ENCODE results near the gene P2RY12.

P2RY12 gene

GRCh38 chr3:151296226-151296625 is 88.3 kb downstream of the P2RY12 start:
- no peak overlapping the region for H2AK5ac ChIP-seq (ENCODE audit: low read length)
- no peak overlapping the region for H3K18ac ChIP-seq (ENCODE audit: low read length)
- no peak overlapping the region for H3K9ac ChIP-seq (ENCODE audit: low read length)
- H3K4me2 ChIP-seq (ENCODE audit: low read length): no peak overlapping the region
- no peak overlapping the region for H3K27ac ChIP-seq (ENCODE audit: low read depth, low read length)
- no peak overlapping the region for H2BK5ac ChIP-seq (ENCODE audit: low read length)
- H3K79me2 ChIP-seq (ENCODE audit: control insufficient read depth, insufficient read depth, low read length): no peaks in the 10 kb centered on the region
- H2BK15ac ChIP-seq (replicated peaks; ENCODE audit: low read depth): no peak overlapping the region
- H4K5ac ChIP-seq (ENCODE audit: low read length): no peak overlapping the region
- H3K4ac ChIP-seq (ENCODE audit: low read depth, low read length): no peak overlapping the region
- H3K4me1 ChIP-seq (ENCODE audit: control insufficient read depth, low read depth, low read length): no peaks in the 10 kb centered on the region
- H3K4me3 ChIP-seq (ENCODE audit: low read length): no peak overlapping the region
- H3K23ac ChIP-seq (ENCODE audit: low read length): no peak overlapping the region
- no peak overlapping the region for H4K8ac ChIP-seq (ENCODE audit: low read depth, low read length)
- no CpG with 5 or more reads among the region's 3 CpGs for WGBS (ENCODE audit: extremely low coverage, insufficient coverage, low lambda C conversion rate)
- no peak overlapping the region for H3K56ac ChIP-seq (ENCODE audit: low read length)
- no peaks in the 10 kb centered on the region for H3K79me1 ChIP-seq (ENCODE audit: low read length)
- no peaks in the 10 kb centered on the region for H3K36me3 ChIP-seq (ENCODE audit: control insufficient read depth, insufficient read depth, low read length)
- H2BK120ac ChIP-seq (ENCODE audit: low read depth, low read length): no peak overlapping the region
- H3K27me3 ChIP-seq (ENCODE audit: insufficient read depth, low read length, poor library complexity): no peaks in the 10 kb centered on the region
- DNase-seq: peak; percentile 49

- Histone ChIP-seq H3K36me3 (ENCODE audit: control insufficient read depth, insufficient read depth, low read length) (no peaks in the 10 kb centered on the region), H3K9ac (ENCODE audit: low read length) (no peak overlapping the region), H3K4me2 (ENCODE audit: low read length) (no peak overlapping the region), H3K4ac (ENCODE audit: low read depth, low read length) (no peak overlapping the region), H4K5ac (ENCODE audit: low read length) (no peak overlapping the region), H2AK5ac (ENCODE audit: low read length) (no peak overlapping the region), H3K79me1 (ENCODE audit: low read length) (no peaks in the 10 kb centered on the region), H2BK15ac (replicated peaks; ENCODE audit: low read depth) (no peak overlapping the region), H3K79me2 (ENCODE audit: control insufficient read depth, insufficient read depth, low read length) (no peaks in the 10 kb centered on the region), H3K56ac (ENCODE audit: low read length) (no peak overlapping the region), H3K4me3 (ENCODE audit: low read length) (no peak overlapping the region), H3K18ac (ENCODE audit: low read length) (no peak overlapping the region), H3K27ac (ENCODE audit: low read depth, low read length) (no peak overlapping the region), H3K27me3 (ENCODE audit: insufficient read depth, low read length, poor library complexity) (no peaks in the 10 kb centered on the region), H3K23ac (ENCODE audit: low read length) (no peak overlapping the region), H4K8ac (ENCODE audit: low read depth, low read length) (no peak overlapping the region), H2BK120ac (ENCODE audit: low read depth, low read length) (no peak overlapping the region), H3K4me1 (ENCODE audit: control insufficient read depth, low read depth, low read length) (no peaks in the 10 kb centered on the region), H2BK5ac (ENCODE audit: low read length) (no peak overlapping the region)
- no CpG with 5 or more reads among the region's 6 CpGs for WGBS (ENCODE audit: extremely low coverage, insufficient coverage, low lambda C conversion rate)
- DNase-seq: peak; percentile 54
Measured at GRCh38 chr3:151293127-151293526, 91.4 kb downstream of the P2RY12 start.

GRCh38 chr3:151290673-151291072 is 93.9 kb downstream of the P2RY12 start:
- WGBS (ENCODE audit: extremely low coverage, insufficient coverage, low lambda C conversion rate): no CpG with 5 or more reads among the region's 3 CpGs
- Histone ChIP-seq H3K4me2 (ENCODE audit: low read length) (no peak overlapping the region), H3K9ac (ENCODE audit: low read length) (no peak overlapping the region), H3K56ac (ENCODE audit: low read length) (no peak overlapping the region), H3K18ac (ENCODE audit: low read length) (no peak overlapping the region), H2AK5ac (ENCODE audit: low read length) (no peak overlapping the region), H3K23ac (ENCODE audit: low read length) (no peak overlapping the region), H2BK5ac (ENCODE audit: low read length) (no peak overlapping the region), H3K27ac (ENCODE audit: low read depth, low read length) (no peak overlapping the region), H3K4me1 (ENCODE audit: control insufficient read depth, low read depth, low read length) (no peaks in the 10 kb centered on the region), H3K79me2 (ENCODE audit: control insufficient read depth, insufficient read depth, low read length) (no peaks in the 10 kb centered on the region), H2BK15ac (replicated peaks; ENCODE audit: low read depth) (no peak overlapping the region), H4K5ac (ENCODE audit: low read length) (no peak overlapping the region), H3K4me3 (ENCODE audit: low read length) (no peak overlapping the region), H3K27me3 (ENCODE audit: insufficient read depth, low read length, poor library complexity) (no peaks in the 10 kb centered on the region), H2BK120ac (ENCODE audit: low read depth, low read length) (no peak overlapping the region), H3K79me1 (ENCODE audit: low read length) (no peaks in the 10 kb centered on the region), H3K36me3 (ENCODE audit: control insufficient read depth, insufficient read depth, low read length) (no peaks in the 10 kb centered on the region), H4K8ac (ENCODE audit: low read depth, low read length) (no peak overlapping the region), H3K4ac (ENCODE audit: low read depth, low read length) (no peak overlapping the region)
- DNase-seq: no peak

- no peaks in the 10 kb centered on the region for H3K4me1 ChIP-seq (ENCODE audit: control insufficient read depth, low read depth, low read length)
- WGBS (ENCODE audit: extremely low coverage, insufficient coverage, low lambda C conversion rate): no CpG with 5 or more reads among the region's 3 CpGs
Measured at GRCh38 chr3:151289445-151289844, 95.1 kb downstream of the P2RY12 start.

More at GRCh38 chr3:151289445-151289844, 95.1 kb downstream of the P2RY12 start:
- Histone ChIP-seq H3K23ac (ENCODE audit: low read length) (no peak overlapping the region), H3K4ac (ENCODE audit: low read depth, low read length) (no peak overlapping the region), H2BK15ac (replicated peaks; ENCODE audit: low read depth) (no peak overlapping the region), H3K27ac (ENCODE audit: low read depth, low read length) (no peak overlapping the region), H2BK5ac (ENCODE audit: low read length) (no peak overlapping the region), H3K79me1 (ENCODE audit: low read length) (no peaks in the 10 kb centered on the region), H4K8ac (ENCODE audit: low read depth, low read length) (no peak overlapping the region), H4K5ac (ENCODE audit: low read length) (no peak overlapping the region), H3K18ac (ENCODE audit: low read length) (no peak overlapping the region), H3K27me3 (ENCODE audit: insufficient read depth, low read length, poor library complexity) (no peaks in the 10 kb centered on the region), H3K4me3 (ENCODE audit: low read length) (no peak overlapping the region), H3K56ac (ENCODE audit: low read length) (no peak overlapping the region), H3K79me2 (ENCODE audit: control insufficient read depth, insufficient read depth, low read length) (no peaks in the 10 kb centered on the region), H3K9ac (ENCODE audit: low read length) (no peak overlapping the region), H2BK120ac (ENCODE audit: low read depth, low read length) (no peak overlapping the region), H2AK5ac (ENCODE audit: low read length) (no peak overlapping the region), H3K4me2 (ENCODE audit: low read length) (no peak overlapping the region), H3K36me3 (ENCODE audit: control insufficient read depth, insufficient read depth, low read length) (no peaks in the 10 kb centered on the region)
- no peak for DNase-seq

All from mesendoderm (in vitro differentiated cells).